AG10803 (cell line): ENCODE results near the gene HSPB6.

Experiments used
- DNase-seq: peaks from one replicate; pipeline ENCODE4 v3.0.0; 2010; ENCODE audit warnings: low read depth
- H3K4me3 ChIP-seq: 2 replicates; pipeline ENCODE4 v1.5.1; 2011; ENCODE audit warnings: mild to moderate bottlenecking, low read length, control low read depth
- TF ChIP-seq, protein P1 (sequence below): conservative IDR thresholded peaks from 2 replicates; pipeline ENCODE4 v1.5.1; 2011; ENCODE audit warnings: mild to moderate bottlenecking, low read length, control low read depth, inconsistent platforms

The HSPB6 gene

GRCh38 chr19:35793381-35794165 lies 36.7 kb upstream of the HSPB6 start:
- DNase-seq = peak; percentile 24
- no peak overlapping the region for H3K4me3 ChIP-seq
- TF ChIP-seq, protein P1, sequence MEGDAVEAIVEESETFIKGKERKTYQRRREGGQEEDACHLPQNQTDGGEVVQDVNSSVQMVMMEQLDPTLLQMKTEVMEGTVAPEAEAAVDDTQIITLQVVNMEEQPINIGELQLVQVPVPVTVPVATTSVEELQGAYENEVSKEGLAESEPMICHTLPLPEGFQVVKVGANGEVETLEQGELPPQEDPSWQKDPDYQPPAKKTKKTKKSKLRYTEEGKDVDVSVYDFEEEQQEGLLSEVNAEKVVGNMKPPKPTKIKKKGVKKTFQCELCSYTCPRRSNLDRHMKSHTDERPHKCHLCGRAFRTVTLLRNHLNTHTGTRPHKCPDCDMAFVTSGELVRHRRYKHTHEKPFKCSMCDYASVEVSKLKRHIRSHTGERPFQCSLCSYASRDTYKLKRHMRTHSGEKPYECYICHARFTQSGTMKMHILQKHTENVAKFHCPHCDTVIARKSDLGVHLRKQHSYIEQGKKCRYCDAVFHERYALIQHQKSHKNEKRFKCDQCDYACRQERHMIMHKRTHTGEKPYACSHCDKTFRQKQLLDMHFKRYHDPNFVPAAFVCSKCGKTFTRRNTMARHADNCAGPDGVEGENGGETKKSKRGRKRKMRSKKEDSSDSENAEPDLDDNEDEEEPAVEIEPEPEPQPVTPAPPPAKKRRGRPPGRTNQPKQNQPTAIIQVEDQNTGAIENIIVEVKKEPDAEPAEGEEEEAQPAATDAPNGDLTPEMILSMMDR = no peak

DNA sequence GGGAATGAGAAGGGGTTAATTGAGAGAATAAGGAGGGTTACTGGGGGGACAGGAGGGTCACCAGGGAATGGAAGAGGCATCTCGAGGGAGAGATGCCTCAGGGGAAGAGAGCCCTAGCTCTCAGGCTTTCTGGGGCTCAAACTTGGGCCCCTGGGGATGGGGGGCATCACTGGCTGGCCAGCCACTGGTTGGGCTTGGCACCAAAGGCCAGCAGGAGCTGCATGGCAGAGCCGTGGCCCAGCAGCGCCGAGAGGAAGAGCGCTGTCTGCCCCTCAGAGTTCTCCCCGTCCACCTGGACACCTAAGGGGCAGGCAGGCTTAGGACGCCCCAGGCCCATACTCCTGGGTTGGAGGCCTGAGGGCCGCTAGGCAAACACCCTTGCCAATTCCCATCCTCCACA lies 36.1 kb upstream of the HSPB6 start:
- DNase-seq = no peak
- no peak overlapping the region for H3K4me3 ChIP-seq
- TF ChIP-seq, protein P1 = no peak

GRCh38 chr19:35792312-35792711 lies 35.5 kb upstream of the HSPB6 start:
- DNase-seq = no peak
- no peak overlapping the region for H3K4me3 ChIP-seq
- TF ChIP-seq, protein P1 = no peak

DNA sequence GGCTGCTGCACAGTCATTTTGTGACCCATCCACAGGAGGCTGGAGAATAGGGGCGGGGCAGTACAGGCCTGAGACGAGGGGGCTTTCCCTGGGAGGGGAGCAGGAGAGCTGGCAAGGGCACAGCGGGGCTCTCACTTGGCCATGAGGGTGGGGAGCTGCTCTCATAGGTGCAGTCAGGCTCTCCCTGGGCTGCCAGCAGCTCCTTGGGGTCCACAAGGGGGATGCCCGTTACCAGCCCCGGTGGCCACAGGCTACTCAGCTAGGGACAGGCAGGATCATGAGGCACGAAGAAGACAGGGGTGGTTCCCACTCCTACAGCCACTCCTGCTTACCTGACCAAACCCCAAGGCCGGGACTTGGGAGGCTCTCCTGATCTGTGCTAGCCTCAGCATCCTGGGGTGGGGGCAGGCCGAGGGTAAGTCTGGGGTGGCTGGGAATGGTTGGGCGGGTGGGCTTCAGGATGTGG lies 35.0 kb upstream of the HSPB6 start:
- TF ChIP-seq, protein P1 = no peak

GRCh38 chr19:35790981-35791813 lies 34.4 kb upstream of the HSPB6 start:
- no peak overlapping the region for H3K4me3 ChIP-seq
- no peak for DNase-seq
- TF ChIP-seq, protein P1 = no peak

More for the DNA sequence above, 35.0 kb upstream of the HSPB6 start:
- H3K4me3 ChIP-seq = no peak overlapping the region
- no peak for DNase-seq

DNA sequence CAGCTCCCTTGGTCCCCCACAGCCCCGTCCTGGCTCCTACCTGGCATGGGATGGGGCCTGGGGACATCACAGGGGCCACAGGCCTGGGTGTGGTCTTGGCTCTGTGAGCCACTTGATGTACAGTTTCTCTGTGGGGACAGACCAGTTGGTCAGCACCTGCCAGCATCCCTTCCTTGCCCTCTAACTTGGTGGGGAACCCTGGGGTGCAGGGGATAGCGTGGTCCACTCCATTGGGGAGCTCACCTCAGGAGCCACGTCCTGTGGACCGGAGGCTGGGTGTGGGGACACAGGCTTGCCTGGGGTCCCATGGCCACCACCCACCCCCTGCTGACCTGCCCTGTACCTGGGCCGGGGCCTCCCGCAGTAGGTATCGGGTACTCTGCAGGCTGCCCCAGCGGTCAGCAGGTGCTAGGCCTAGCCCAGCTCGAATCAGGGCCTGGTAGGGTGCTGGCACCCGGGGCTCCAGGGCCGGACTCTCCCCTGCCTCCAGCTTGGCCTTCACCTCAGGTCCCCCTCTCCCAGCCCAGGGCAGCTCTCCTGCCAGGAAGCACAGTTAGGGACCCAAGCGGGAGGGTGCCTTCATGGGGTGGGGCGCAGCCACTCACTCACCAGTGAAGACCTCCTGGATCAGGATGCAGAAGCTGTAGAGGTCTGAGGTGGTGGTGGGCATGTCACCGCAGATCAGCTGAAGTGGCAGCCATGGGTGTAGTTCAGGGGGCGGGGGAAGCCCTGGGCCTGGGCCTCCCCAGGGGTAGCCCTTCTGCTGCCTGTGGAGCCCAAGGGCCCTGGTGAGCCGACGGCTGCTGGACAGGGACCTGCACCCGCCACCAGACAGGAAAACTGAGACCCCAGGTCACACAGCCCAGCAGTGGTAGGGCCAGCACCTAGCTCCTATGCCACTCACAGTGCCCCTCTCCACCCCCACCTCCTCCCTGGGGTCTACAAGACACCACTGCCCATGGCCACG lies 33.4 kb upstream of the HSPB6 start:
- H3K4me3 ChIP-seq = no peak overlapping the region
- DNase-seq = no peak
- TF ChIP-seq, protein P1 = no peak
